Measurements from ENCODE around the gene SNPH.

Gene SNPH

DNA sequence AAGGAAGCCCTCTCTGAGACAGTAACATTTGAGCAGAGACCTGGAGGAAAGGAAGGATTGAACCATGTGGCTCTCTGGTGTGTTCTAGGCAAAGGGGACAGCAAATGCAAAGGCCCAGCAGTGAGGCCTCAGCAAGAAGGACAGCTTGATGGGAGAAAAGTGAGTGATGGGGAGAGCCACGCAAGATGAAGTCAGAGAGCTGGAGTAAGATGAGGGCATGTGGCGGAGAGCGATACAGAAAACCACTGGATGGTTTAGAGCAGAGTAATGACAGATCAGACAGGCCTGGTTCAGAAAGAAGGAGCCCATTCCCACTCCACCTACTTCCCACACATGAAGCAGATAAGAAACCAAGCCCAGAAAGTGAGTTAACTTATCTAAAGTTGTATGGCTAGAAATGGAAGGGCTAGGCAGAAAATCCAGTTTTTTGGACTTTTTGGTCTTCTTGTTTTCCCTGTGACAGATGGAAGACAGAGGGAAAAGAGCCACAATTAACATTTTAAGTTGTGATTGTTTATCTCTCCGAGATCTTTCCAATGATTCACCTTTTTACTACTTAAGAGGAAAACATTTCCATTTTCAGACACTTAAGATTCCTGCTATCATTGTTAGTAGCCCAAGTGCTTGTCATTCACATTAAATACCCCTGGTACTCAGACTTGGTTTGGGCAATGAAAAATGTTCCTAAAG, 723 bp upstream of the SNPH start:
- no peak for DNase-seq

DNA sequence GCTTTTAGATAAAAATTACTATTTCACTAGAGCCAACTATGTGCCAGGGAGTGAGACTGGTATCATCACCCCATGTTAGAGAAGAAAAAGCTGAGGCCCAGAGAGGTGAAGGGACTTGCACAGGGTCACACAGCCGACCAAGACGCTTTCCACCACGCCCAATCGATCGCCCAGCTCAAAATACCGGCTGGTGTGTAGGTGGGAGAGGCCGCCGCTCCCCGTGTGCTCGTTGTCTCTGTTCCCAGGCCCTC, 253 bp upstream of the SNPH start:
- no peak for DNase-seq

DNA sequence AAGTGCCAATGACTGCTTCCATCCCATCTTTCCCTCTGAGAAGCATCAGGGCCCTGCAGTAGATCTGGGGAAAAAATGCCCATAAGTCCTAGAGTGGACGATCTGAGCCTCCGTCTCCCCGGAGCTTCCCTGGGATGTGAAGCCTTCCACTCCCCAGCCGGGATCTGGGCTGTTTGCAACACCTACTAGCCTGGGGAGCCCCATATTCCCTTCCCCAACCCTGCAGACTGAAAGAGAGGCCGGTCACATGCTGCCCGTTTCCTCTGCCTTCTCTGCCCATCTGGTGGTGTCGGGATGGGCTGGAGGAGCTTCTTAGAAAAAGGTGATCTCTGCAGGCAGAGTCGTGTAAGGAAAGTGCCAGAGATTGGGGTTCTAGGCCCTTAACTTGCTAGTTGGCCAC, 1.1 kb downstream of the SNPH start:
- no peak for DNase-seq

DNA sequence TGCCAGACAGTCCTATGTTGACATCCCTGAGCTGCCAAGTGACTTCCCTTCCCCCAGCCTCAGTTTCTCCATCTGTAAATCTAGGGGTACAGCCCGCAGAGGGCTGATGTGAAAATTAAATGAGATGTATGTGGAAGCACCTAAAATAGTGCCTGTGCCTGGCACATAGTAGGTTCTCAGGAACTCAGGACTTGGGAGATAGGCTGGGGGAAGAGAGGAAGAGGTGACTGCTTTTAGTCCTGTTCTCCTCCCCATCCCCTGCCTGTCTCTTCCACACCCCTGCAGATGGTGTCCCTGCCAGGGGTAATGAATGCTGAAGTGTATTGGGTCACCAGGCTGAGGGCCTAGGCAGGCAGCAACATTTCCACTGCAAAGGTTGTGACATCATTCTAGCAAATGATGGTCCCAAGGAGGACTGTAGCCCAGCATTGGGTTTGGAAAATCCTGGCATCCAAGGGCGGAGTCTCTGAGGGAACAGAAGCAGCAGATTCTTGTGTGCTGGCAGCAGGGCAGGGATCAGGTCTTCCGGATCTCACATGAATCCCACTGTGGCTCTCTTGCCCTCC, 1.8 kb downstream of the SNPH start:
- DNase-seq, result no peak

DNA sequence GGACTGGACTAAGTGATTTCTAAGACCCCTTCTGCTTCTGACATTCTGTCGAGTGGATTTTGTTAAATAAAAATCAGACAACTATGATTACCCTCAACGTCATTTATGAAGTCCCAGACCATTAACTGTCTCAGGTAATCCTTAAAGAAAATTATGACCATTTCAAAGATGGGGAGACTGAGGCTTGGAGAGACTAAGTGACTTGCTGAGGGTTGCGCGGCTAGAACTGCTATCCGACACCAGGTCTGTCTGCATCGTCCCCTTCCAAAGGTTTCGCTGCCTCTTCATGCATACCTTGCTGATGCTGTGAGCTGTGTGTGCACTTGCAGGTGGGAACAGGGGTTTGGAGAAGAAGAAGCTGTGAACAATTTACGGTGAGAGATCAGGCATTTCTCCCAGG, 3.1 kb downstream of the SNPH start:
- DNase-seq, result no peak

DNA sequence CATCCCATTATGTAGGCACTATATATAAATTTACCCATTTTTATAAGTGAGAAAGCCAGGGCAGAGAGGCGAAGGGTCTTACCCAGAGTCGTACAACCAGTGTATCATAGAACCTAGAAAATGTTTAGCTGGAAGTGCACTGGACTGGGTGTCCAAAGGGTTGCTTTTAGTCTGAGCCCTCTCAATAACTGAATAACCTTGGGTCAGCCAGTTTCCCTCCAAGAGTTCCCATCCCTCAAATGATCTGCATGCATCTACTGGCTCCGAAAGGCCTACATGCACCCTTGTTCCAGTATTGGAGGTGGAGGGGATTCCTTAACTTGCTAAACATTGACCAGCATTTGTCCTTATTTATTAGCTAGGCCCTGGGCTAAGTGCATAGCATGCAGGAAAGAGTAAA, 3.8 kb downstream of the SNPH start:
- no peak for DNase-seq

DNA sequence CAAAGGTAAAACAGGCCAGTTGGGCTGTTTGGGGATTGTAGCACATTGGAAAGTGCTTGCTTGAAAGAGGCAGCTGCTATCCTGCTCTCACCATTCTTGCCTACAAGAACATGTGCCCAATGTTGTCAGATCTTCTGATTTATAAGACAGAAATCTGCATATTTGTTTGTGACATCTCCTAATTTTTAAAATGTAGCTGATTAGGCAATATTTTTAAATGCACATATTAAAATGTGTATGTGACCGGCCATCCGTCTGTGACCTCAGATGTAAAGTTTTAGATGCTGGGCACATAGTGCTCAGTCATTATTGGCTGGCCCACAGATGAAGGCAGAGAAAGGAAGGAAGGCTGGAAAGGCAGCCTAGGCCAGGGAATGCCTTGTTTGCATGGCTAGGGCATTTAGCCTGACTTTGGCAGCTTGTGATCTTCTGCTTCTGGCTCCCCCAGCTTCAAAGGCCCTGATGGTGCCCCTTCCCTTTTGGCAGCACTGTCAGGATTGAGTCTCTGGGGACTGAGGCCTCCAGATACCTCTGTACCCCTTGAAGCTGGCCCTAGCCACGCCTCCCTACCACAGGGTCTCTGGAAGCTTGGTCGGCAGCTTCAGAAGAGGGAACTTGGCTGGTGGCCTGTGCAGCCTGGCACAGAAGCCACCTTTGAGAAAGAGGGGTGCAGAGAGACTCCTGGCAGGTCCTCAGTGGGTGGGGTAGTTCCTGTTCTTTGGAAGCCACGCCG, 6.4 kb downstream of the SNPH start:
- DNase-seq, result no peak

DNA sequence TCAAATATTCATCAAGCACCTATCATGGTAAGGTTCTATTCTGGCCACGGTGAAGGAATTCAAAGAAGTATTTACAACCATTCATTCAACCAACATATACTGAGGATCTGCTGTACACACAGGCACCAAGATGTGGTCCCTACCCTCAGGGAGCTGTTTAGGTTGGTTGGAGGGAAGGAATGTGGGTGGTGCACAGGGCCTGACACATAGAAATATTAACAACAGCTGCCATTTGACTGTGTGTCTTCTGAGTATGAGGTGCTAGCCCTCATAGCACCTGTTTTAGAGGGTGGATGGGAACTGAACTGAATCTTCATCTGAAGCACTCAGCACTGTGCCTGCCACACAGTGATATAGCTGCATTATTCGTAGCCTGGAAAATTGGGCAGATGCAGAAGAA, 7.3 kb downstream of the SNPH start:
- no peak for DNase-seq

DNA sequence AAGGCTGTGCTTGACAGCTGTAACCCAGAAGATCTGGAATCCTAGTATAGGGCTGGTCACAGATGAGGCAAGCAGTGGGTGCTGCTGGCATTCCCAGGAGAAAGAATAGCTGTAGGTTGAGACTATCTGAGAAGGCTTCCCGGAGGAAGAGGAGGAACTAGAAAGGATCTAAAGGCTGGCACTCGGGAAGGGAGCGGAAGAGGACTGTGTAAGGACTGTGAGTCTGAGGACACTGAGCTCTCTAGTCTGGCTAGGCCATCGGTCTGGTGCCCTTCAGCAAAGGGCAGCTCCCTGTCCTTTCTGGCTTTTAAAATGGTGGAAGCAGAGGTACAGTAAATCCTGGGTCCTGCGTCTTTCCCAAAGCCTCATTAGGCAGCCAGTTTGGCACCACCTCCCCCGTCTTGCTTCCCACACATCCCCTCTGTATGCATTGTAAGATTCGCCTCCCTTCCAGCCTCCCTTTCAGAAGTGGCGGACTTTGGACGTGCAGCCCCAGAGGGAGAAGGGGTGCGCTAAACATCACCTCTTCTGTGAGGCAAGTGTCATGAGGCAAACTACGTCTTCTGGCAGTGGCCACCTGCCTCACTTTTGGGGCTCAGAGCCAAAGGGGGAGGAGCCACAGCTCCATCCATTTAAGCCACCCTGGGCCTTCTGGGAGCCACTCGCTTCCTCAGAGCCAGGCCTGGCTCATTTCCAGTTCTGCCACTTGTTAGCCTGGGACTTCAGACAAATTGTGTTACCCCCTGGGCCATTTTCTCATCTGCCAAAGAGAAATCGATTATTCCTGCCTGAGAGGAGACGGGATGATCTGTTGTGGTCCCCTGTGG, 8.6 kb downstream of the SNPH start:
- DNase-seq, result no peak

DNA sequence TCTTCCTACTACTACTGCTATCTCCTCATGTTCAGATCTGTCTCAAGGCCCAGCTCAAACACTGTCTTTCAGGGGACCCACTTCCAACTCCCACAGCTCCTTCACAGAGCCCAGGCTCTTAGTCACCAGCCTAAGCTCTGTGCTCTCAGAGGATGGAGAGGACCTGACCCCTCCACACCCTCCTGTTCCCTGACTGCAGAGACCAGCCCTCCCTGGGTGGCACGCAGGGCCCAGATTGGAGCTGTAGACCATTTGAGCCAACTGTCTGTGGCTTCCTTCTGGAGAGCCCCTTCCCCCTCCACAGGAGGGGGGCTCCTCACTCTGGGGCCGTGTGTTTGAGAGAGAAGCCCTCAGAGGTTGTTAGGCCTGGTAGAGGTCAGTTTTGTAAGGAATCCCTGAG, 9.8 kb downstream of the SNPH start:
- no peak for DNase-seq

DNA sequence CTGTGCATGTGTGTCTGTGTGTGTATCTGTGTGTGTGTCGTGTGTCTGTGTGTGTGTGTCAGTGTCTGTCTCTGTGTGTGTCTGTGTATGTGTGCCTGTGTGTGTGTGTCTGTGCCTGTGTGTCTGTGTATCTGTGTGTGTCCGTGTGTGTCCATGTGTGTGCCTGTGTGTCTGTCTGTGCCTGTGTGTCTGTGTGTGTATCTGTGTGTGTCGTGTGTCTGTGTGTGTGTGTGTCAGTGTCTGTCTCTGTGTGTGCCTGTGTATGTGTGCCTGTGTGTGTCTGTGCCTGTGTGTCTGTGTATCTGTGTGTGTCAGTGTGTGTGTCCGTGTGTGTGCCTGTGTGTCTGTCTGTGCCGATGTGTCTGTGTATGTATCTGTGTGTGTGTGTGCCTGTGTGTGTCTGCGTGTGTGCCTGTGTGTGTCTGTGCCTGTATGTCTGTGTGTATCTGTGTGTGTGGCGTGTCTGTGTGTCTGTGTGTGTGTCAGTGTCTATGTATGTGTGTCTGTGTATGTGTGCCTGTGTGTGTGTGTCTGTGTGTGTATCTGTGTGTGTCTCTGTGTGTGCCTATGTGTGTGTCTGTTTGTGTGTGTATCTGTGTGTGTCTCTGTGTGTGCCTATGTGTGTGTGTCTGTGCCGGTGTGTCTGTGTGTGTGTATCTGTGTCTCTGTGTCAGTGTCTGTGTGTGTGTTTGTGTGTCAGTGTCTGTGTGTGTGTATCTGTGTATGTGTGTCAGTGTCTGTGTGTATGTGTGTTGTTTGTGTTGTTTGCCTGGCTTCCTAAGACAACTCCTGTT, 11.6 kb downstream of the SNPH start:
- DNase-seq, result no peak

DNA sequence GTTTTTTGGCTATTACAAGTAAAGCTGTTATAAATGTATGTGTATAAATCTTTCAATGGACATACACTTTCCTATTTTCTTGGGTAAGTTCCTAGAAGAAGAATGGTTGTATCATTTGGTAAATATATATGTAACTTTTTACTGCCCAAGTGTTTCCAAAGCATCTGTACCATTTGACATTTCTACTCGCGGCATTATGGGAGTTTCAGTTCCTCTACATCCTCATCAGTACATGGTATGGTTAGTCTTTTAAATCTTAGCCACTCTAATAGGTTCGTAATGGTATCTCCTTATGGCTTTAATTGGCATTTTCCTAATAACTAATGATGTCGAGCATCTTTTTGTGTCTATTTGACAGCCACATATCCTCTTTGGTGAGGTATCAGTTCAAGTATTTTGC, 12.9 kb downstream of the SNPH start:
- no peak for DNase-seq

DNA sequence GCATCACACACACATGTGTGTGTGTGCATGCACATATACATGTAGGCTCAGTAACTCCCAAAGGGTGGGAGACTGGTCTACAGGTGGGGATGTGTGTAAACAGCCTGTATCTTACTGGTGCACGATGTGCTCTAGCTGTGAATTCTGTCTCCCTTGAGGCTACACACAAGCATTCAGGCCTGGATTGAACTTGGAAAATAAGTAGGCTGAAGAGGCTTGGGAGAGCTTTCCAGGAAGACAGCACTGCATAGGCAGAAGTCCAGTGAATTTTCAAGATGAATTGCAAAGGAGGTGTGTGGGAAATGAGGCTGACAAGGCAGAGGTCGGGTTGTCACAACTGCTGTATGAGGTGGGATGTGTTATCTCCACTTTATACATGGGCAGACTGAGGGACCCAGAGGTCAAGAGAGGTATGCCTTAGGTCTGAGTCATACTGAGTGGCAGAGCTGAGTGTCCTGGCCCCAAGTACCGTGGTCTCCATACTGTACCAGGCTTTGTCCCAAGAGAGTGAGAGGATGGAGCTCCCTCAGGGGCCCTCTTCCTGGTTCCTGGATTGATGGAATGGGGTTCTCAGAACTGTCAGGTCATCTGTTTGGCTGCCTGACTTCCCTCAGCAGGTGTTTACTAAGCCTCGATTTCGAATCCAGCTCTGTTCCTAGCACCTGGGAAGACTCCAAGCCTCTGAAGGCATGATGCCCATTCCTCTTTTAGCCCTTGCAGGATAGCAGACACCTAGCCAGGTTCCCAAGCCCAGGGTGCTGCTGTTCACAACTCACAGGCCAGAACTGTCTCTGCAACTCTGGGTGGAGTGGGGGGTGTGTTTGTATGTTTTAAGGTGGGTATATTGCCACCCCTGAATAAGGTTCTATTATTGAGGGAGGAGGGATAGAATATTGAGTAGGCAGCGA, 14.4 kb downstream of the SNPH start:
- no peak for DNase-seq

DNA sequence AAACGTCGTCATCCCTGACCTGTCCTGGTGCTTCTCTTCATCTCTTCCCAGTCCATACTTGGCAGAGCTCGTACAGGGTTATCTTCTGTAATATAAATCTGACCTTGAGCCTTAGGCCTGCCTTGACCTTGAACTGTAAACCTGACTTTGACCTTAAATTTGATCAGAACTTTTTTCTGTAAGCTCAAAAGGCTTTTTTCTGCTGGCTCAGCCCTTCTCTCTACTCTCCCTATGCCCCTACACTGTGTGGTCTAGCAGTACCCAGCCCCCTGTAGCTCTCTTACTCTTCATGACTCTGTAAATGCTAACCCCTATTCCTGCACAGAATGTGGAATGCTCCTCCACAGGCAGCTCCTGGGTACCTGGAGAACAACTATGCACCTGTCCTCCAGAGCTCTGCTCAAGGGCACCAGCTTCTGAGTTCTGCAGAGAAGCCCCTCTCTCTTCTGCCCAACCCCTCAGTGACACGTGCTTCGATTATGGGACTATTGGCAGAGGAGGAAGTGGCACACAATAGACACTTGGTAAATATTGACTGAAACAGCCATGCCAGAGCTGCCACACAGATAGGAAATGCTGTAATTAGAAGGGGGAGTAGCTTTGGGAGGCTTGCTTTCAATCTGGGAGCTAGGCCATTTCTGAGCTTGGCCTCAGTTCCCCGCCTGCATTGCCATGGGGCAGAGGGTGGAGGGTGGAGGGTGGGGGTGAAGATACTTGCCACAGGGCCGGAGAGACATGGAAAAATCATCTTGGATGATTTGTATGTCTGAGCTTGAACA, 15.4 kb downstream of the SNPH start:
- DNase-seq, result no peak

DNA sequence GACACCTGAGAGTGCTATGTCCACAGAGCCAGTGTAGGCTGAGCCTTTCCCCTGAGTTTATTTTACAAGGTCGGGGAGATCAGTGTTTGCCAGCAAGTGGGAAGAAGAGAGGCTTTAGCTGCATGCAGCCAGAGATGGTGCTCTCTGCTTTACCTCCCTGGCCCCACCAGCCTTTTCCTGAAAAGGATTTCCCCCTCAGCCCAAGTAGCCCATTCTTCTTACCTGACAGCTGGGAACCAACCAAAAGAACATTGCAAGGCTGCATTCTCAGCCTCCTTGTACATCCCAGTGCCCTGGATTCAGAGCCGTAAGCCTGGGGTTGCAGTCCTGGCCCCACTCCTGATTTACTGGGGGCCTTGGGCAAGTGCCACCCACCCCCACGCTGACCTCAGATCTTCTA, 16.9 kb downstream of the SNPH start:
- DNase-seq, result no peak

DNA sequence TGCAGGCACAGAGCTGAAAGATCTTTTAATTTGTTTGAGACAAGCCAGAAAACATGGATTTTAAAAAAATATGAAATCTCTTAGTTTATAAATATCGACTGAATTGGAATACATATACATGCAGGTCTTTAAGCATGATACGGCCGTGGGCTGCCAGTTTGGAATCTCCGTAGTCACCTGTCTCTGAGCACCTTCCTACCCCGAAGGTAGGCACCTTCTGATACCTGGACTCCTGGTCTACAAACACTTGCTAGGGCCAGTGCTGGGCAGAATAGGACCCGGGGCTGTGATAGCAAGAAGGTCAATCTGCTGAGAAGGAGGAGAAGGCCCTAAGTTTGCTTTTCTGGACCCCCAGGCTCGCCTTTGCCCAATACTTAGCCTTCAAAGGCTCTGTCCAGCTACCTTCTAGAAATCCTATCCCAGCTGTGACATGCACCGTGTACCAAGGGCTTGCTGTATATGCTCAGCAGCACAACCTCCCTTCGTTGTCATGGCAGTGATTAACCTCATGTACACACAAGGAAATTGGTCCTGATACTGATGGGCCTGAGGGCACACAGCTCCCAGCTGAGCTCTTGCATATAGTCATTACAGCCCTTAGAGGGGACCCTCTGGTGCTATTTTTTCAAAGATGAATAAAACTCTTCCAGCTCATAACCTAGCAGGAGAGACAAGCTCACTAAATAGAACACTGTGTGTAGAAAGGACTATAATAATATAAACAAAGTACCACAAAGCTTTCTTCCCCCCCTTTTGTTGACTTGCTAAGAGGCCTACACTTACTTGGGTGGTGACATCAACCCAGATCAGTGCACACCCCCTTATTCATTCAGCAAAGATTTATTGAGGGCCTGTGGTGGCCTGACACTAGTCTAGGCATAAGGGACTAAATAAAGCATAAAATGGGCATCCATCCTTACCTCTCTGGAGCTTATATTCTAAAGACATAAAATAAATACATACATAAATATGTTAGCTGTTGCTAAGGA, 17.7 kb downstream of the SNPH start:
- no peak for DNase-seq

DNA sequence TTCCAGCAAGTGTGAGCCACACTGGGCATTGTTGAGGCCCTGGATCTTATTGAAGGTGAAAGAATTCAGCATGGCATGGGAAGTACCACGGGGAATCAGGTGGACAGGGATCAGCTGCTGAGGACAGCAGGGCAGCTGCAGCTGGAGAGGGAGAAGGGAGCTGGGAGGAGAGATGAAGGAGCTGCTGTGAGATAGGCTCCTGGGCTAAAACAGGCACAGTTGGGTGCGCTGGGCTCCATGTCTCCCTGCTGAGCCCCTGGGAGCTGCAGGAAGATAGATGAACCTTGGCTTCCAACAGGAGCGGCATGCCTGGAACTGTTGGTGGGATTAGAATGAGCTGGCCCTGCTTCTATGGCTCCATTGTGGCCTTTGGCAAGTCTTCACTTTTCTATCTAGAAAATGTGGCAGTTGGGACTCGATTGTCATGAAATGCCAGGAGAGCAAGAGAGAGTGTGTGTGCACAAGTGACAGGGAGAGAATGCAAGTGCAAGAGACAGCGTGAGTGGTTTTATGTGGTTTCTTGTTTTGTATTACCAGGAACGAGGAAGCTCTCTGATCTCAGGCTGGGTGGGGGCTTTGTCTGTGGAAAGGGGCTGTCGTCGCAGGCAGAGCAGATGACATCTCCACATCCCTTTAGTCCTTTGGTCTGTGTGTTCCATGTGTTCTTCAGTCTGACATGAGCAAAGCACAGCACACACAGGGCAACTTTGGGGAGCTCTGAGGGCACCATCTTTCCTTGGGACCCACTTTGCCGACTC, 20.4 kb downstream of the SNPH start:
- DNase-seq, result peak in 1 of 5 donors; percentile 12

DNA sequence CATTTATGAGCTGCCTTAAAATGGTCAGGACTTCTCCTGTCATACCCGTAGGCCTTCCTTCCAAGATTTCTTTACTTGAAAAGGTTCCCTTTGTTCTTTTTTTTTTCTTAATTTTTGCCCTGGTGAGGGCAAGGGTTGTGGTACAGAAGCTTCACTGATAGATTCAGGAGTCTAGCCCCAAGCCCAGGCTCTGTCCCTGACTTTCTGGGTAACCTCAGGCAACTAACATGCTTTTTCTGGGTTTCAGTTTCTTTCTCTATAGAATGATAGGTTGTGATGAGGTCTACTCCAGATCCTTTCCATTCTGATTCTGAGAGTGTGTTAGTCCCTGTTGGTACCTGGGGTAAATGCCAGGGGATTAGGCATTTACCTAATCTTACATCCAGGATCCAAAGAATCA, 21.2 kb downstream of the SNPH start:
- peak in 1 of 5 donors; percentile 34 for DNase-seq

Measured in T-helper 1 cell (primary cell).